Loucy (cell line): Measurements from ENCODE around the gene GMPPB.

Experiments used
- H2AFZ ChIP-seq: fragments of 200-600 bp; sonication (generic); 2 replicates; pipeline ENCODE4 v1.6.0; 2016; ENCODE audit warnings: antibody characterized with exemption, mild to moderate bottlenecking, low read length, moderate library complexity
- H3F3A ChIP-seq: fragments of 200-600 bp; 2 replicates; pipeline ENCODE4 v1.6.0; 2016; ENCODE audit warnings: antibody characterized with exemption, low read depth, mild to moderate bottlenecking
- H3K27me3 ChIP-seq: fragments of 200-600 bp; sonication (generic); 2 replicates; pipeline ENCODE4 v1.6.1; 2014; ENCODE audit warnings: low read length, mild to moderate bottlenecking; ENCODE audit not compliant: insufficient read depth, poor library complexity, severe bottlenecking
- H3K36me3 ChIP-seq: fragments of 200-600 bp; sonication (generic); 2 replicates; pipeline ENCODE4 v1.6.1; 2016; ENCODE audit warnings: low read length; ENCODE audit not compliant: insufficient read depth
- H3K4me1 ChIP-seq: fragments of 200-600 bp; sonication (generic); 2 replicates; pipeline ENCODE4 v1.5.1; 2014; ENCODE audit warnings: low read length, mild to moderate bottlenecking; ENCODE audit not compliant: insufficient read depth, poor library complexity, severe bottlenecking
- H3K4me2 ChIP-seq: fragments of 200-600 bp; sonication (generic); 2 replicates; pipeline ENCODE4 v1.6.0; 2014; ENCODE audit warnings: antibody characterized with exemption, low read length, low read depth, mild to moderate bottlenecking; ENCODE audit not compliant: poor library complexity, severe bottlenecking
- H3K4me3 ChIP-seq: fragments of 200-600 bp; sonication (generic); 2 replicates; pipeline ENCODE4 v1.5.1; 2014; ENCODE audit warnings: low read length, mild to moderate bottlenecking, mixed read lengths; ENCODE audit not compliant: poor library complexity, severe bottlenecking
- H3K79me2 ChIP-seq: fragments of 200-600 bp; sonication (generic); 2 replicates; pipeline ENCODE4 v1.6.1; 2014; ENCODE audit warnings: low read length; ENCODE audit not compliant: insufficient read depth
- H3K9ac ChIP-seq: fragments of 200-600 bp; sonication (generic); 2 replicates; pipeline ENCODE4 v1.6.0; 2014; ENCODE audit warnings: mild to moderate bottlenecking, low read depth, low read length, moderate library complexity; ENCODE audit not compliant: poor library complexity, severe bottlenecking
- H3K9me2 ChIP-seq: fragments of 200-600 bp; sonication (generic); replicated peaks from 2 replicates; pipeline ENCODE4 v1.6.1; 2016; ENCODE audit warnings: low read depth, low read length, mixed read lengths
- H3K9me3 ChIP-seq: fragments of 200-600 bp; sonication (generic); 2 replicates; pipeline ENCODE4 v1.6.1; 2014; ENCODE audit warnings: mild to moderate bottlenecking, antibody characterized with exemption, low read length, low read depth; ENCODE audit not compliant: insufficient read depth
- H4K20me1 ChIP-seq: fragments of 200-600 bp; sonication (generic); 2 replicates; pipeline ENCODE4 v1.6.0; 2014; ENCODE audit warnings: antibody characterized with exemption, low read length, mild to moderate bottlenecking; ENCODE audit not compliant: insufficient read depth, poor library complexity, severe bottlenecking
- CTCF ChIP-seq: fragments of 200-600 bp; sonication (generic); conservative IDR thresholded peaks from 2 replicates; pipeline ENCODE4 v1.5.1; 2014; ENCODE audit warnings: mild to moderate bottlenecking, antibody characterized with exemption, low read length
- EZH2phosphoT487 ChIP-seq: fragments of 200-600 bp; IDR thresholded peaks from 2 replicates; pipeline ENCODE4 v1.6.1; 2018; ENCODE audit warnings: antibody characterized with exemption, mild to moderate bottlenecking, moderate library complexity, borderline replicate concordance

GMPPB gene

DNA sequence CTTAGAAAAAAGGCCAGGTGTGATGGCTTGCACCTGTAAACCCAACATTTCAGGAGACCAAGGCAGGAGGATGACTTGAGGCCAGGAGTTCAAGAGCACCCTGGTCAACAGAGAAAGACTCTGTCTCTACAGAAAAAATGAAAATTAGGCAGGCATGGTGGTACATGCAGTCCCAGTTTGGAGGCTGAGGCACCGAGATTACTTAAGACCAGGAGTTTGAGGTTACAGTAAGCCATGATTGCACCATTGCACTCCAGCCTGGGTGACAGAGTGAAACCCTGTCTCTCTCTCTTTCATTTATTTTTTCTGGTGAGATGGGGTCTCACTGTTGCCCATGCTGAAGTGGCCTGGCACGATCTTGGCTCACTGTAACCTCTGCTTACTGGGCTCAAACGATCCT is 37.9 kb upstream of the GMPPB start:
- H3K4me1 ChIP-seq: peaks cover 7% of the 10 kb centered on the region
- no peak overlapping the region for H3K4me2 ChIP-seq
- TF ChIP-seq CTCF: no peak
- TF ChIP-seq EZH2phosphoT487: no peak
- no peak overlapping the region for H3K4me3 ChIP-seq
- peaks cover 10% of the 10 kb centered on the region for H4K20me1 ChIP-seq
- H3K9ac ChIP-seq: no peak overlapping the region
- no peaks in the 10 kb centered on the region for H3K27me3 ChIP-seq
- no peaks in the 10 kb centered on the region for H3F3A ChIP-seq
- H3K36me3 ChIP-seq: no peaks in the 10 kb centered on the region
- H3K79me2 ChIP-seq: peaks cover 73% of the 10 kb centered on the region; the same call in 1 of the 2 replicates
- H2AFZ ChIP-seq: no peak overlapping the region
- no peaks in the 10 kb centered on the region for H3K9me3 ChIP-seq
- no peaks in the 10 kb centered on the region for H3K9me2 ChIP-seq

DNA sequence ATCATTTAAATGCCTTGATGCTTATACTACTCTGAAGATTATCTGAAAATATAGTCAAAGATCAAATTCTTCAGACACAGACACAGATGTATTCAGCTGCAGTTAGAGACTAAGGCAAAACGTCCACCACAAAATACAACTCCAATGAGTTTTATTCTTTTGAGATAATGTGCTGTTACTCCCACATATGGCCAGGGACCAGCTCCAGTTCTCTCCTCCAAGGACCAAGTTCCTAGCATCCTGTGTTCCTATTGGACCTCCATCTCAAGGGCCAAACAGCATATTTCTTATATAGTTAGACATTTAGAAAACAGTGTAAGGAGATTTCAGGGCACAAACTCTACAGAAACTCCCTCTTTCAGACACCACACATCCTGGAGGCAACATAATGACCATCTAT is 35.5 kb upstream of the GMPPB start:
- Histone ChIP-seq H3K4me3 (no peak overlapping the region), H2AFZ (no peak overlapping the region), H3K27me3 (no peaks in the 10 kb centered on the region), H3K79me2 (peaks cover 78% of the 10 kb centered on the region), H3K36me3 (no peaks in the 10 kb centered on the region), H3K4me2 (no peak overlapping the region), H3K4me1 (peaks cover 7% of the 10 kb centered on the region), H3K9me2 (no peaks in the 10 kb centered on the region), H3F3A (no peaks in the 10 kb centered on the region), H3K9ac (no peak overlapping the region), H3K9me3 (no peaks in the 10 kb centered on the region), H4K20me1 (peaks cover 20% of the 10 kb centered on the region)
- no peak for TF ChIP-seq EZH2phosphoT487

GRCh38 chr3:49757197-49757596 is 33.4 kb upstream of the GMPPB start:
- H4K20me1 ChIP-seq: peaks cover 20% of the 10 kb centered on the region
- no peaks in the 10 kb centered on the region for H3K9me3 ChIP-seq
- H3F3A ChIP-seq: no peaks in the 10 kb centered on the region
- H3K79me2 ChIP-seq: peaks cover 82% of the 10 kb centered on the region
- H3K27me3 ChIP-seq: no peaks in the 10 kb centered on the region
- no peak overlapping the region for H3K4me2 ChIP-seq
- no peaks in the 10 kb centered on the region for H3K9me2 ChIP-seq
- H3K9ac ChIP-seq: no peak overlapping the region
- H2AFZ ChIP-seq: no peak overlapping the region
- no peaks in the 10 kb centered on the region for H3K36me3 ChIP-seq
- H3K4me3 ChIP-seq: no peak overlapping the region
- no peak for TF ChIP-seq CTCF
- no peak for TF ChIP-seq EZH2phosphoT487
- peaks cover 7% of the 10 kb centered on the region for H3K4me1 ChIP-seq

- peaks cover 20% of the 10 kb centered on the region for H4K20me1 ChIP-seq
- H3F3A ChIP-seq: no peaks in the 10 kb centered on the region
These were observed 32.3 kb upstream of the GMPPB start for GRCh38 chr3:49756036-49756435.

More at GRCh38 chr3:49756036-49756435, 32.3 kb upstream of the GMPPB start:
- Histone ChIP-seq H3K4me3 (no peak overlapping the region), H3K27me3 (no peaks in the 10 kb centered on the region), H3K36me3 (no peaks in the 10 kb centered on the region), H2AFZ (no peak overlapping the region), H3K4me1 (peaks cover 7% of the 10 kb centered on the region), H3K79me2 (peaks cover 75% of the 10 kb centered on the region), H3K9me2 (no peaks in the 10 kb centered on the region), H3K9me3 (no peaks in the 10 kb centered on the region), H3K9ac (no peak overlapping the region), H3K4me2 (no peak overlapping the region)
- TF ChIP-seq EZH2phosphoT487: no peak
- no peak for TF ChIP-seq CTCF
